Activated naive CD4-positive, alpha-beta T cell treated with anti-CD3 and anti-CD28 coated beads, Interleukin-2, amount 50 U/mL, for 72 hours (primary cell): Measurements from ENCODE around the gene ABI3. TPM values are rescaled to one million over a fixed set of nuclear protein-coding genes. Genes with fewer than 3 reads are reported as not detected.
A peak's percentile ranks its signal among the peaks of the same experiment; 100 is the strongest.

Source experiments
- ATAC-seq, 2 donors: fragments of 150-1000 bp; cut with Tn5 transposase; 2 replicates each; pipeline ENCODE4 v1.10.0; 2021; ENCODE audit warnings: mild to moderate bottlenecking in 2 of 2, moderate library complexity in 2 of 2
- DNase-seq, 2 donors: peaks; one replicate each; pipeline ENCODE4 v3.0.0; 2021 to 2022; ENCODE audit warnings: low spot score in 2 of 2
- H3K27ac Mint-ChIP-seq, 2 donors: one replicate each; pipeline ENCODE4 v1.8.0; 2022; ENCODE audit warnings: mild to moderate bottlenecking in 2 of 2, mixed read lengths in 2 of 2
- H3K36me3 Mint-ChIP-seq, 2 donors: one replicate each; pipeline ENCODE4 v1.8.0; 2022; ENCODE audit warnings: mixed read lengths in 2 of 2
- H3K9me3 Mint-ChIP-seq, 2 donors: one replicate each; pipeline ENCODE4 v1.8.0; 2022; ENCODE audit warnings: mixed read lengths in 2 of 2
- total RNA-seq, 2 donors: library from RNA; stranded (reverse); gene quantifications; one replicate each; pipeline ENCODE4 v1.2.3, GENCODE V29; 2022

ABI3 gene
- total RNA-seq, 2 donors from 2014 or later = 35.3 to 41.5 TPM

DNA sequence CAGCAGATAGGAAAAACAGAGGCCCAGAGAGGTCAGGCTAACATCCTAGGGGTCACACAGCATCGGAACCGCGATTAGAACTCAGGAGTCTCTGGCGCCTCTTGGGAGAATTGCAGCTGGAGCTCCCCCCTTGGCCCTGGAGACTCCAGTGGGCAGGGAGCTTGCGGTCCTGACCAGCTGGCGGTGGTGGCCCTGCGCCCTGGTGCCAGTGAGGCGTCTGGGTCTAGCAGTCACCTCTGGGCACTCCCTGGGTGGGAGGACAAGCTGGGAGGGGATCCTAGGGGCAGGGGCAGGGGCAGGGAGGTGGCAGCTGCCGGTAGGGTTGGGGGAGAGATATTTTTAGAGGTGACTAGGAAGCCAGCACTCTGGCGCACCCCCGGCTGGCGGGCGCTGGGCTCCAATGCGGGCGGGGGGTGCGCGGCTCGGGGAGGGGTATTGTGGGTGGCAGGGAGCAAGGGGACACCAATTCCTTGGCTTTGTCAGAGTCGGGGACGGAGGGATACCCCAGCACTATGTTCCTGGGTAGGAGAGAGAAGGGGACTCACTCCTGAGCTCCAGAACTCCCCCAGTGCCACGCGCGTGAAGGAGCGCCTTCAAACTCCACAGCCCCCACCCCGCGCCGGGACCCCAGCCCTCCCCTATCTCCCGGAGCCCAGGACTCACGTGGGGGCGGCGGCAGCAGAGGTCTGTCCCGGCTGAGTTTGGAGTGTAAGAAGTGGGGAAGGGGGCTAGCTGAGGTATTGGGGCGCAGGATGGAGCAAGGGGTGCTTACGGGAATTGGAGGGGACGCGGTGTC, 19.5 kb downstream of the ABI3 start:
- no peaks in the 10 kb centered on the region for H3K9me3 Mint-ChIP-seq
- no peak overlapping the region for H3K27ac Mint-ChIP-seq
- H3K36me3 Mint-ChIP-seq = no peaks in the 10 kb centered on the region
- no peak for ATAC-seq
- no peak for DNase-seq

DNA sequence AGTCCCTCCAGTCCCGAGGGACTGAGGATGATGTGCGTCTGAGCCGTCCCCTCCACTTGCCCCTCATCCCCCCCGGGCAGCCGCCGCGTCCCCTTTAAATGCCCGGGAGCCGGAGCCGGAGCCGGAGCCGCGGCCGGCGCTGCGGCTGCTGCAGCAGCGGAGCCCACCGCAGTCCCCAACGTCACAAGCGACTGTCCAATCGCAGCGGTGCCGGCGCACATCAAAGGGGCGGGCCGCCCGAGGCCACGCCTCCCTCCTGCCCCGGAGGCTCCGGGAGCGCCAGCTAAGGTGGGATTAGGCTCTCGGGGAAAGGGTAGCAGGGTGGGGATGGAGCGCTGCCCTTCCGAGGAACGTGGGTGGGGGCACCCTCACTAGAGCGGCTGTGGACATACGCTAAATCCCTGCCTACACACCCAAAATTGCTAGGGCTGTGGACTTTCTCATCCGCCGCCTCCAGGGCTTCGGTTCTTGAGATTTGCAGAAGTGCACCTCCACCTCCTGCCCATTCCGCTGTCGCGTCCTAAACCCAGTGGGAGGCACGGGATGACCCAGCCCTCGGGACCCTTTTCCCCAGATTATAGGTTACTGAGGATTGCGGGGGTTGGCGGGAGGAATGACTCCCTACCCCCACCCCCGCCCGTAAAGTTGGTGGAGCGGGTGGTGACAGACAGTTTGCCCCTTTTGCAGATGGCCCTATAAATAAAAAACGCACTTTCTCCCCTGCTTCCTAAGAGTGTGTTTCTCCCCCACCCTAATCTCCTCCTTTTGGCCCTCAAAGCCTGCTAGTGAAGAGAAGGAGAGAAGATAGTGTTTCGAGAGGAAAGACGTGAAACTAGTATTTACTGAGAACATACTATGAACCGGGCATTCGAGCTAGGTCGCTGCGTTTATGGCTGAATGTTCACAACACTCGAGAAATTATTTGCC, 20.4 kb downstream of the ABI3 start, which contains the start of gene PHOSPHO1:
Gene PHOSPHO1 (minus strand): TSS at position 152 of the 927 bp plus-strand sequence. CDS start 4,096 bp downstream, outside the sequence.
- peak; percentile 78 to 82 for DNase-seq
- Mint-ChIP-seq H3K27ac (no peak within 1 kb of the TSS), H3K9me3 (no peaks in the 10 kb centered on the region), H3K36me3 (no peaks in the 10 kb centered on the region)
- peak; percentile 86 to 93 for ATAC-seq

DNA sequence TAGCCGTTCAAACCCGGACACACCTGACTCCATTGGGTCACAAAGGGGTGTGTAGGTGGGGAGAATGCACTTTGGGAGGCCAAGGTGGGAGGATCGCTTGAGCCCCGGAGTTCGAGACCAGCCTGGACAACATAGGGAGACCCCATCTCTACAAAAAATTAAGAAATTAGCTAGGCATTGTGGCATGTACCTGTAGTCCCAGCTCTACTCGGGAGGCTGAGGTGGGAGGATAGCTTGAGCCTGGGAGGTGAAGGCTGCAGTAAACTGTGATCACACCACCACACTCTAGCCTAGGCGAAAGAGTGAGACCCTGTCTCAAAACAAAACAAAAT, 21.0 kb downstream of the ABI3 start:
- no peaks in the 10 kb centered on the region for H3K36me3 Mint-ChIP-seq
- no peaks in the 10 kb centered on the region for H3K9me3 Mint-ChIP-seq
- H3K27ac Mint-ChIP-seq = no peak overlapping the region
- no peak for ATAC-seq
- DNase-seq = no peak

DNA sequence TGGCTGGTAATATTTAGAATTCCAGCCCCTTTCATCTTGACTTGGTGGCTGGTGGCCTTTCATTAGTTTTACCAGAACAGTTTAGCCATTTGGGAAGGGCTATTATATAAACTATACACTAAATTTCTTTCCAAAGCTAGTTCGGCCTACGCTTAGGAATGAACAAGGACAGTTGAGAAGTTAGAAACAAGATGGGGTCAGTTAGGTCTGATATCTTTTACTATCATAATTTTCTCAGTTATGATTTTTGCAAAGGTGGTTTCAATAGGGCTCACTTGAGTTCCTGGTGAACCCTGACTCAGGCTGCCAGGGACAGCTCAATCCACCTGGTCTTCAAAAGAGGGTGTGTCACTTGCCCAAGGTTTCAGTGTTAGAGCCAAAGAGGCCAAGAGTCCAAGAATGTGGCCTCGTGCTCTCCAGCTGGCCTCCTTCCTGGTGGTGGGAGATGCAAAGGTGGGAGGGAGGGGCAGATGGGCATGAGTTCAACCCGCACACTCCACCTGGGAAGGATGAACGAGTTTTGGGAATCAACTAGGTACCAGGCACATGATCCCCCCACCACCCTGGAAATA, 24.1 kb downstream of the ABI3 start:
- DNase-seq (no peak), ATAC-seq (no peak)
- Mint-ChIP-seq H3K9me3 (no peaks in the 10 kb centered on the region), H3K27ac (no peak overlapping the region), H3K36me3 (no peaks in the 10 kb centered on the region)

DNA sequence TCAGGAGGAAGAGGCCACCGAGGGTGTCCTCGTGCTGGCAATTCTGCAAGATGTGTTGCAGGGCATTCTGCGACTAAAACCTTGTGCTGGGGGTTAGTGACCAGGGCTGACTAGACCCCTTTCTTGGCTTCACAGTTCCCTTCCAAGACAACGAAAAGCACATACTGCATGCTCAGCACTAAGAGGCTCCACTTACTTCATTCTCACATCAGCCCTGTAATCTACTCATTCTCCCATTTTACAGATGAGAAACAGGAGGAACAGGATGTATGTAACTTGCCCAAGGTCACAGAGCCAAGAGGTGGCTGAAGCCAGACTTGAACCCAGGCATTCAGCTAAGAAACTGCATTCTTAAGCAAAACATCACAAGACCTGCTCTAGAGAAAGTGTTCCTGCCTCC, 25.4 kb downstream of the ABI3 start:
- Mint-ChIP-seq H3K9me3 (no peaks in the 10 kb centered on the region), H3K36me3 (no peaks in the 10 kb centered on the region), H3K27ac (no peak overlapping the region)
- ATAC-seq (no peak), DNase-seq (no peak)

DNA sequence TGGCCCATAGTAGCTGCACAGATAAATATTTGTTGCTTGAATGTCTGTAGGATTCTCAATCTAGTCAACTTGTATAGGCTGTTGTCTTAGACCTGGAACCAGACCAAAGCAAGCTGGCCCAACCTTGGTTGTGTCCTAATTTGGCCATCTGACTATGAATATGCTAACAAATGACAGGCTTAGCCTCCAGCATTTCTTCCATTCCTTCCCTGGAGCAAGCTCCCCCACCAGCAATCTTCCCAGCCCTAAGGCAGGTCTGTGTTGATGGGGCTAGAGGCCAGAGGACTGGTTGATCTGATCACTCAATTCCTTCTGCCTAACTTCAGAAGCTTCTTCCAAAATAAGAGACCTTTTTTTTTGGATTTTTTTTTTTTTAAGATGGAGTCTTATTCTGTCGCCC, 29.5 kb downstream of the ABI3 start:
- no peak for DNase-seq
- H3K9me3 Mint-ChIP-seq = no peaks in the 10 kb centered on the region
- no peaks in the 10 kb centered on the region for H3K36me3 Mint-ChIP-seq
- H3K27ac Mint-ChIP-seq = no peak overlapping the region
- no peak for ATAC-seq

DNA sequence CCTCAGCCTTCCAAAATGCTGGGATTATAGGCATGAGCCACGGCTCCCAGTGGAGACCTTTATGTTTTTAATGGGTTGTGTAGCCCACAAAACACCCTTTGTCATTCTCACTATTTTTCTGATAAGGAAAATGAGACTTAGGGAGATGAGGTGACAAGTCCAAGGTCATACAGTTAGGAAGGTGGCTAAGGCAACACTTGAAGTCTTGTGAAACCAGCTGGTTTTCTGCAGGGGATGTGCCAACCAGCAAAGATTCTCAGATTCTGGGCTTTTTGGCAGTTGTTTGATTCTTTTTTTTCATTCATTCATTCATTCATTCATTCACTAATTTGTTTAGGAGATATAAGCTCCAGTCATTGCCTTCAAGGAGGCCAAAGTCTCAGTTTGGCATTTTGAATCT, 30.1 kb downstream of the ABI3 start:
- Mint-ChIP-seq H3K27ac (no peak overlapping the region), H3K36me3 (no peaks in the 10 kb centered on the region), H3K9me3 (no peaks in the 10 kb centered on the region)
- DNase-seq (no peak), ATAC-seq (no peak)

DNA sequence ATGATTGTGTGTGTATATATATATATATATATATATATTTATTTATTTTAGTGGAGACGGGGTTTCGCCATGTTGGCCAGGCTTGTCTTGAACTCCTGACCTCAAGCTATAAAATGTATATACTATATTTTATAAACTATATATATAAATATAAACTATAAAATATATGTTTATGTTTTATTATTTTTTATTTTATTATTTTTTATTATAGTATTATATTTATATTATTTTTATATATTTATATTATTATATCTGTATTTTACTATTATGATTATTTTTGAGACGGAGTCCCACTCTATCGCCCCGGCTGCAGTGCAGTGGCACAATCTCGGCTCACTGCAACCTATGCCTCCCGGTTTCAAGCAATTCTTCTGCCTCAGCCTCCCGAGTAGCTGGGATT, 30.5 kb downstream of the ABI3 start:
- Mint-ChIP-seq H3K27ac (no peak overlapping the region), H3K9me3 (no peaks in the 10 kb centered on the region), H3K36me3 (no peaks in the 10 kb centered on the region)
- no peak for ATAC-seq
- no peak for DNase-seq

DNA sequence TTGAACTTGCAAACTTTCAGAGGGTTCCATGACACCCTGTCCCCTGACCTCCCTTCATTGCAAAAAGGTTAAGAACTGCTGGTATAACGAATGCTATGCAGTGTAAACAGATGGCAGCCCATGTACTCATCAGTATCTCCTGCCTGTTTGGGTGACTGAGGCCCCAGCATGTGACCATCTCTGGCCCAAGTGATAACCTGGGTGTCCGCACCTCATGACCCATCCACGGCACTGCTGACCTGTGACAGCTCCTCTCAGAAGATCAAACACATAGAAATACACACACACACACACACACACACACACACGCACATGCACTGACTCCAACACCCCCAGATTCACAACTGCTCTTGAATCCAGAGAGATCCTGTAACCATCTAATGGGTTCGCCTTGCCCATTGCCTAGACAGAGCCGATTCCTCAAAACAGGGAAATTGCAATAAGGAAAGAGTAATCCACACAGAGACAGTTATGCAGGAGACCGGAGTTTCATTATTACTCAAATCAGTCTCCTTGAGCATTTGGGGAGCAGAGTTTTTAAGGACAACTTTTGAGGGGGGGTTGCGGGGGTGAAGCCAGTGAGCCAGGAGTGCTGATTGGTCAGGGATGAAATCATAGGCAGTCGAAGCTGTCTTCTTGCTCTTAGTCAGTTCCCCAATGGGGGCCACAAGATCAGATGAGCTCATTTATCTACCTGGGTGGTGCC, 31.3 kb downstream of the ABI3 start:
- Mint-ChIP-seq H3K36me3 (no peaks in the 10 kb centered on the region), H3K9me3 (no peaks in the 10 kb centered on the region), H3K27ac (no peak overlapping the region)
- ATAC-seq (peak in 1 of 2 donors; percentile 72), DNase-seq (no peak)

DNA sequence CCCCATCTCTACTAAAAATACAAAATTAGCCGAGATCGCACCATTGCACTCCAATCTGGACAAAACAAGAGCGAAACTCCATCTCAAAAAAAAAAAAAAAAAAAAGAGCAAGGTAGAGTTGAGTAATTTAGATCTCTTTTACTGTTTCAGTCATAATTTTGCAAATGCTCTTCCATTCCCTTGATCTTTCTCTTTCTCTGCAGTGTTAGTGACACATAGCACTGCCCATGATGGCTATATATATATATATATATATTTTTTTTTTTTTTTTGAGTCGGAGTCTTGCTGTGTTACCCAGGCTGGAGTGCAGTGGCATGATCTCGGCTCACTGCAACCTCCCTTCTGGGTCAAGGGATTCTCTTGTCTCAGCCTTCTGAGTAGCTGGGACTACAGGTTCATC, 32.3 kb downstream of the ABI3 start:
- peak in 1 of 2 donors; percentile 94 for ATAC-seq
- Mint-ChIP-seq H3K9me3 (no peaks in the 10 kb centered on the region), H3K36me3 (no peaks in the 10 kb centered on the region), H3K27ac (no peak overlapping the region)
- DNase-seq = no peak

DNA sequence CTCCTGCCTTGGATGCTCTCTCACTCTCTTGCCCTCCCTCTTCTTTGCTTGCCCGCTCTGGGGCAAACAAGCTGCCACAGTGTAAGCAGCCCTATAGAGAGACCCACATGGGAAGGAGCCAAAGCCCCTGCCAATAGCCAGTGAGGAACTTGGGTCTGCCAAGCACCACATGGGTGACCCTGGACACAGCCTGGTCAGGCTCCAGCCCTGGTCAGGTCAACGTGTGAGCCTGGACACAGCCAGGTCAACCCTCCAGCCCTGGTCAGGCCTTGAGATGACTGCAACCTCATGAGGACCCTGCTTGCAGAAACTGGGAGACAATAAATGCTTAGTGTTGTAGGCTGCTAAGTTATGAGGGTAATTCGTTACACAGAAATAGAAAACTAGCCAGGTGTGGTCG, 34.3 kb downstream of the ABI3 start:
- DNase-seq (no peak), ATAC-seq (no peak)
- Mint-ChIP-seq H3K36me3 (no peaks in the 10 kb centered on the region), H3K27ac (no peak overlapping the region), H3K9me3 (no peaks in the 10 kb centered on the region)

DNA sequence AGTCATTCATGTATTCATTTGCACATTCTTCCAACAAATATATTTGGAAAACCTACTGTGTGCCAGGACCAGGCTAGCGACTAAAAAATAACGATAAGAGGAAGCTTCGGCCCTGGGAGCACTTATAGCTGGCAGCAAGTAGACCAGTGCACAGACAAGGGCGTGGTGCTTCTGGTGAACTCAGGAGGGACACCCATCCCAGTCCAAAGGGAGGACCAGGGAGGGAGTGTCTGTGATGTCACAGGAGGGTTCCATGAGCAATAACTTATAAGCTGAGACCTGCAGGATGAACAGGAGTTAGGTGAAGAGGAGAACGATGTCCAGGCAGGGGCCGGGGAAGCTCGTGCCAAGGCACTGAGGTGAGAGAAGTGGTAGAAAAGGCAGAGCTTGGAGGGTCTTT, 37.4 kb downstream of the ABI3 start:
- no peak for DNase-seq
- no peak for ATAC-seq
- H3K27ac Mint-ChIP-seq = no peak overlapping the region
- no peaks in the 10 kb centered on the region for H3K36me3 Mint-ChIP-seq
- no peaks in the 10 kb centered on the region for H3K9me3 Mint-ChIP-seq

DNA sequence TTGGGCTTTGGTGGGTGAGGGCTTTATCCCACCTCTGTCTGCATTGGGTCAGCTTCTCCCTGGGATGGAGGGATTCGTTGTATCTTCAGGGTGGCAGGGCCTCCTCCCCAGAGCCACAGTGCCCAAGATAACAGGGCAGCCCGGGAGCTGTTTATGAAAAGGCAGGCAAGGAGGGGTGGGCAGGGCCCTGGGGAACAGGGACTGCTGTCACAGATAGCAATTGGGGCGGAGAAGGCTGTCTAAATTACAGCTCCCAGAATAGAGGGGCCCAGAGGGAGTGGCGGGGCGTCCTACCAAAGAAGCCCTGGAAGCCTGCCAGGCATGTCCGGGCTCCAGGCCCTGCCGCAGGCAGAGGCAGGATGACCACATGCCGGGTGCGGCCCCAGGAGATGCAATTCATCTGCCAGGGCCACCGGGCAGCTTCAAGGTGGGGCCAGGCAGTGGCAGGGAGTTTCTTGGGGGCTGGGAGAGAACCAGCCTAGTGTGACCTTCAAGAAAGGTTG, 38.8 kb downstream of the ABI3 start:
- ATAC-seq (no peak), DNase-seq (no peak)
- Mint-ChIP-seq H3K27ac (no peak overlapping the region), H3K36me3 (no peaks in the 10 kb centered on the region), H3K9me3 (no peaks in the 10 kb centered on the region)

DNA sequence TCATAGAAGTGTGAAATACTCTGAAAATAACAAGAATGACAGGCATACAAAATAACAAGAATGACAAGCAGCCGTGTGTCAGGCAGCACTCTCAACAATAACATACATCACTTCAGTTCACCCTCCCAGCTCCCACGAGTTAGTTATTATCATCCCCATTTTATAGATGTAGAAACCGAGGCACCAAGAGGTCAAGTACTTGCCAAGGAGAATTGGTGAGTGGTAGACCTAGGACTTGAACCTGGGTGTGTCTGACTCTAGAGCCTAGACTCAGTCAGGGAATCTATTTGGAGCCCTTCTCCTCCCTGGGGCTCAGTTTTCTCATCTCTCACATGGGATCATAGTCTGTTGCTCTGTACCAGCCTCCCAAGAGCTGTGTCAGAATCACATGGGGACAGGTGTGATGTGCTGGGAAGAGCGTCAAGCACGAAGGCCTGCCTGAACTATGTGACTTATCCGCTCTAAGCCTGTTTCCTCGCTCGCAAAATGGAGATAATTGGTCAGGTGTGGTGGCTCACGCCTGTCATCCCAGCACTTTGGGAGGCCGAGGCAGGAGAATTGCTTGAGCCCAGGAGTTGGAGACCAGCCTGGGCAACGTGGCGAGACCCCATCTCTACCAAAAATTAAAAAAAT, 39.5 kb downstream of the ABI3 start:
- H3K36me3 Mint-ChIP-seq = no peaks in the 10 kb centered on the region
- DNase-seq = no peak
- ATAC-seq = no peak
- H3K27ac Mint-ChIP-seq = no peak overlapping the region
- no peaks in the 10 kb centered on the region for H3K9me3 Mint-ChIP-seq

DNA sequence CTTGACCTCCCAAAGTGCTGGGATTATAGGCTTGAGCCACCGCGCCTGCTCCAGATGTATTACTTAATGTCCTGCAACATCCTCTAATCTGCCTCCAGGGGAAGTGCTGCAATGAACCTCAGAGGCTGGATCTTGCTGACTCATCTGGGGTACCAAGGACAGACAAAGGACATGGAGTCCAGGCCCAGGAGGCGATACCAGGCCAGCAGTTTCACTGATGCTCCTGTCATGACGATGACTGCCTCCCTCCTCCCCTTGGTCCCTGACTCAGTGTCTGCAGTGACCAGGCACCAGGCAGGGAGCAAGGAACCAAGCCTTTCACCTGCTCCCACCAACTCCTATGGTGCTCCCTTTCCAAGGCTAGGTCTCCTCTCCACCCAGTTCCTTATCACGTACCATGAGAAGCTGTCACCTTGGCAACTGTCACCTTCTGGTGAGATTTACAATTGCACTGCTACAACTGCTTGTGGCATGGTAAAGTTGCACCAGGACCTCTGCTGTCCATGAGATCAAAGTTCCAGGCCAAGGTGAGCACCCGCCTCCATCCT, 41.7 kb downstream of the ABI3 start:
- DNase-seq (no peak), ATAC-seq (no peak)
- H3K9me3 Mint-ChIP-seq = no peaks in the 10 kb centered on the region
- H3K36me3 Mint-ChIP-seq = no peaks in the 10 kb centered on the region
- H3K27ac Mint-ChIP-seq = peak overlapping the region in 1 of 2 donors; percentile 4

DNA sequence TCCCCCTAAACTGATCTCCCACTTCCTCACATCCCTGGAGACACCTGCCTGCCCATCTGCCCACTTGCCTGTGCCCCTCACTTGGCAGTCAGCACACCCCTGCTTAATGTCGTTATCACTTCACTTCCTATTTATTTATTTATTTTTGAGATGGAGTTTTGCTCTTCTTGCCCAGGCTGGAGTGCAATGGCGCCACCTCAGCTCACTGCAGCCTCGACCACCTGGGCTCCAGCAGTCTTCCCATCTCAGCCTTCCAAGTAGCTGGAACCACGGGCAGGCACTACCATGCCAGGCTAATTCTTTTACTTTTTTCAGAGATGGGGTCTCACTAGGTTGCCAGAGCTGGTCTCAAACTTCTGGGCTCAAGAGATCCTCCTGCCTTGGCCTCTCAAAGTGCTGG, 43.6 kb downstream of the ABI3 start:
- ATAC-seq (no peak), DNase-seq (no peak)
- no peaks in the 10 kb centered on the region for H3K9me3 Mint-ChIP-seq
- H3K36me3 Mint-ChIP-seq = no peaks in the 10 kb centered on the region
- no peak overlapping the region for H3K27ac Mint-ChIP-seq
